GM18499 (cell line): ENCODE data around the gene RBP4.
"Not testable (repeated sequence)": the region's sequence is repeated elsewhere in the genome, so short reads cannot be mapped to it uniquely, and the experiment has no call there.

Experiments used
- ATAC-seq: cut with Tn5 transposase; IDR thresholded peaks from one replicate; pipeline ENCODE4 v1.9.1; 2021; ENCODE audit warnings: moderate number of reproducible peaks; ENCODE audit not compliant: insufficient read depth, unreplicated experiment

The RBP4 gene

DNA sequence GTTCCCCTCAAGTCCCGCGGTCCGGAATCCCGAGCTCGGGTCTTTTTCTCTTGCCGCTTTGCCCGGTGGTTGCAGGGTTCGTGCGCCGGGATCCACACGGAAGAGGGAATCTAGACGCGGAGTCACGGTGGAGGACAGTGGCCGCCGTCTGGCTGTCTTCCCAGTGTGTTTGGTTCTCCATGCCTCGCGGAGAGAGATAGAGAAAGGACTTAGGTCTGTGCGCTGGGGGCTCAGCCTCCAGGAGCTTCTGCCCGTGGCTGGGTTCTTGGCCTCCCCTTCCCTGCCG, 33.0 kb downstream of the RBP4 start:
- no peak for ATAC-seq

DNA sequence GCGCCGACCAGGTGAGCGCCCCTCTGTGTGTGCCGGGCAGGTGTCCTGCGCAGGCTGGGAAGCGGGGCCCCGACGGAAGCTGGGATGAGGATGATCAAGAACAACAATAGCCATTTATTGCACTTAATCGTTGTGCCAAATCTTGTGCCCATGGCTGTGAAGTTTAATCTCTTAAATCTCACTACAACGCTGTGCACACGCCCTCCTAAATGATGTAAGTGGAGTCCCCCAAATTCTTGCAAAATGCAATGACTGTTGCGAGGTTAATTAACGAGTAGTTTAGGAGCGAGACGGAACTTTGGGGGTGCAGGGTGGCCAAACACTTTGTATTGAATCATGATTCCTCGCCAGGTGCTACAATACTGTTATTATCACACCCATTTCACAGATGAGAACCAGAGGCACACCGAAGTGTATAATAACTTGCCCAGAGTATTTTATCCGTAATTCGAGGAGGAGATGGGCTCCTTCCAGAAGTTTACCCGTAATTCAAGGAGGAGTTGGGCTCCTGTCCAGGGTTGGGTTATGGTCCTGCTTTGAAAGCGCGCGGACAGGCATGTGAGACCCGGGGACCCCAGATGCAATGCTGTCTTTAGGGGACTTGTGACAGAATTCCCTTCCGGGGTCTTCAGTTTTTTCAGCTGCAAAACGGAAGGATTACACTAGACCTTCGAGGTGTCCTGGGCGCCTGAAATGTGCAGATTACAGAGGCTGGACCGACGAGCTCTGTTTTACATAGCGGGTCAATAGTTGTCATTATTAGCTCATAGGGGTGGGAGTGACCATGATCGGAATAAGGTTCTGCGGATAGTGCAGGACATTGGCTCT, 33.5 kb downstream of the RBP4 start:
- no peak for ATAC-seq

DNA sequence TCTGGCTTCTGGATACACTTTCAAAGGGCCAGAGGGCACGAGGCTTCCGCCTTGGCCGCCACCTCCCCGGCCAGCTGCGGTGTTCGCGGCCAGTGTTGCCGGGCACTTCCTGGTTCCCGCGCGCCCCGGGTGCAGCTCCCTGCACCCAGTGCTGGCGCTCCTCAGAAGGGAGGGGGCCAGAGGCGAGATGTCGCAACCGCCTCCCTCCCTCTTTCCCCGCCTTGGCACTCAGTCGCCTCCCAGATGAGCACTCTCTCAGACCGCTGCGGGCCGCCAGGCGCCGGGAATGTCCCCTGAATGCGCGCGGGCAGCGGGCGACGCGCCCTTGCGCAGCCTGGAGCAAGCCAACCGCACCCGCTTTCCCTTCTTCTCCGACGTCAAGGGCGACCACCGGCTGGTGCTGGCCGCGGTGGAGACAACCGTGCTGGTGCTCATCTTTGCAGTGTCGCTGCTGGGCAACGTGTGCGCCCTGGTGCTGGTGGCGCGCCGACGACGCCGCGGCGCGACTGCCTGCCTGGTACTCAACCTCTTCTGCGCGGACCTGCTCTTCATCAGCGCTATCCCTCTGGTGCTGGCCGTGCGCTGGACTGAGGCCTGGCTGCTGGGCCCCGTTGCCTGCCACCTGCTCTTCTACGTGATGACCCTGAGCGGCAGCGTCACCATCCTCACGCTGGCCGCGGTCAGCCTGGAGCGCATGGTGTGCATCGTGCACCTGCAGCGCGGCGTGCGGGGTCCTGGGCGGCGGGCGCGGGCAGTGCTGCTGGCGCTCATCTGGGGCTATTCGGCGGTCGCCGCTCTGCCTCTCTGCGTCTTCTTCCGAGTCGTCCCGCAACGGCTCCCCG, 34.4 kb downstream of the RBP4 start, which contains the start of gene FFAR4:
TSS of gene FFAR4 (plus strand) at position 231 of the 842 bp plus-strand sequence. CDS start at position 287, 56 bp downstream.
- no peak for ATAC-seq

GRCh38 chr10:93565446-93565845, 35.6 kb downstream of the RBP4 start:
- ATAC-seq, result no peak

DNA sequence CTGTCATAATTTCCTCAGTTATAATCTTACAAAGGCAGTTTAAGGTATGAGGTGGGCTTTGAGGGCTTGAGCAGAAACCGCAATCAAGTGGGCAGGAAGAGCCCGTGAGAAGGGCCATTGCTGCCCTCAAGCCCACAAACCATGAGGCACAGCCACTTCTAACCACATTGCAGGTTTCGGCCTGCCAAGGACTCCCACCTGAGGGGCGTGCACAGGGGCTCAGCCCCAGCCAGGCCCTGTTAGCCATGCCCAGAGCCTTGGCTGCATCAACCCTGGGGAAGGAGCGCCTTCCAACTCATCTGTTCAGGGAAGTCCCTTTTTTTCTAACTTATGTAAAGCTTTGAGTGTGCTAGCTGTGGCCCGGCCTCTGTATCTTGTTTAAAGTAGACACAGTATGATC, 40.5 kb downstream of the RBP4 start:
- no peak for ATAC-seq

- ATAC-seq, result no peak
These were observed 41.5 kb downstream of the RBP4 start for GRCh38 chr10:93559490-93559889.

- no peak for ATAC-seq
These were observed 46.1 kb downstream of the RBP4 start for GRCh38 chr10:93554760-93555432.

- no peak for ATAC-seq
These were observed 46.7 kb downstream of the RBP4 start for GRCh38 chr10:93554316-93554663.

- ATAC-seq, result no peak
These were observed 47.3 kb downstream of the RBP4 start for GRCh38 chr10:93553482-93554315.

- ATAC-seq, result no peak
These were observed 48.3 kb downstream of the RBP4 start for GRCh38 chr10:93552780-93553179.

DNA sequence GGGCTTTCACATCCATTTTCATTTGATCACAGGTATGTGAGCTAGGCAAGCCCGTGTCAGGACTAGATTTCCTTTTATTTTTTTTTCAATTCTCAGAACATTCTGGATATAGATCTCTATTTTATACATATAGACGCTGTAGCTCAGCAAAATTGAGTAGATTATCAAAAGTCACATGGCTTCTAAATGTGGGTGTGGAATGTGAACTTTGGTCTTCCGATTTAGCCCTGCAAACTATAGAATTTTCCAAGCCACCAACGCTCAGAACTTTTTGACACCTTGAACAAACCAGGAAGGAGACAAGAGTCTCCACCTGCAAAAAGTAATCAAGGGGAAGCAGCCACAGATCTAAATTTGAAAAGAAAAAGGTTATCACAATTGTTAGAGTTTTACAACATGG, 50.4 kb downstream of the RBP4 start:
- ATAC-seq, result no peak

DNA sequence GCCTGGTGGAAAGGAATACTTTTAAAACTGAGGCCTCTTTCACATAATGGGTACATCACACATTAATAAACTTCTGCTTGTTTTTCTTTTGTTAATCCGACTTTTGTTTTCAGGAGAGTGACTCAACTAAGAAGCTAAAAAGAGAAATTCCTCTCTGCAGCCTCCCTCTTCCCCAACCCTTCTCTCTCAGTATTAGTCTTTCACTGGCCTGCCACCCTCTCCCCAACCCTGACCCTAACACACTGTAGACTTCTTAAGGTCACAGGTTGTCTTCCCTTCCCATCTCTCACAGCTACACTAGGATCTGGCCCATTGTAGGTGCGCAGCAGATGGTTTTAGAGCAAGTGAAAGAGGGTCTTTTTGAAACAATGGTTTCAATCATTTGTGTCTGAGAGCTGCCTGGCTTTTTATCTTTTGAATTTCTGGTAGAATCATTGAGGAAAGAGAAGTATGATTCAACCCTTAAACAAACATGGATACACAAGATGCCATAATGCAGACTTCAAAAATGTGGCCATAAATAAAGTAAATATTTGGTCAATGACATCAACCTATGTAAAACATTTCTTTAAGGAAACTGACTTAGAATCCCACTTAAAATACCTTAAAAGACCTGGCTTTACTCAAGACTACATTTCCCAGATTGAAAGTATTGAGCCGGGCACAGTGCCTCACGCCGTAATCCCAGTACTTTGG, 52.5 kb downstream of the RBP4 start:
- no peak for ATAC-seq

DNA sequence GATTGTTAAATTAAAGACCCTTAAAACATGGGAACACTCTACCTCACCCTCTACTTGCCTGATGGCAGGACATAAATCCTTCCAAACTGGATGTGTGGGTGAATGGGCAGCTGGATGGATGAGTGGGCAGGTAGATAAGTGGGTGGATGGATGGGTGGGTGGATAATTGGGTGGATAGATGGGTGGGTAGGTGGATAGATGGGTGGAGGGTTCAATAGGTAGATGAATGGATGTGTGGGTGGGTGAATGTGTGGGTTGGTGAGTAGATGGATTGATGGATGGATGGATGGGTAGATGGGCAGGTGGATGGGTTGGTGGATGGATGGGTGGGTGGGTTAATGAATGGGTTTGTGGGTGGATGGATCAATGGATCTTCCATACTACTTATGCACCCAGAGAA, 53.5 kb downstream of the RBP4 start:
- no peak for ATAC-seq

DNA sequence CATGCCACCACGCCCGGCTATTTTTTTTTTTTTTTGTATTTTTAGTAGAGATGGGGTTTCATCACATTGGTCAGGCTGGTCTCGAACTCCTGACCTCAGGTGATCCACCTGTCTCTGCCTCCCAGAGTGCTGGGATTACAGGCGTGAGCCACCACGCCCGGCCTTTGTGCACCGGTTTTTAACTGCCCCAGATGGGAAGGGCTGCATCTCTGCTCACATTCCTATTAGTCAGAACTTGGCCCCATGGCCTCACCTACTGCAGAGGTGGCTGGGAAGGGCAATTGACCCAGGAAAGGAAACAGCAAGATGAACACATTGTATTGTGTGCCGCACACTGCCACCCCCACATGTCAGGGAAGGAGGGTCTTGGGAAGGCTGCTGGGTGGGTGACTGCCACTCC, 54.0 kb downstream of the RBP4 start:
- not testable (repeated sequence) for ATAC-seq

DNA sequence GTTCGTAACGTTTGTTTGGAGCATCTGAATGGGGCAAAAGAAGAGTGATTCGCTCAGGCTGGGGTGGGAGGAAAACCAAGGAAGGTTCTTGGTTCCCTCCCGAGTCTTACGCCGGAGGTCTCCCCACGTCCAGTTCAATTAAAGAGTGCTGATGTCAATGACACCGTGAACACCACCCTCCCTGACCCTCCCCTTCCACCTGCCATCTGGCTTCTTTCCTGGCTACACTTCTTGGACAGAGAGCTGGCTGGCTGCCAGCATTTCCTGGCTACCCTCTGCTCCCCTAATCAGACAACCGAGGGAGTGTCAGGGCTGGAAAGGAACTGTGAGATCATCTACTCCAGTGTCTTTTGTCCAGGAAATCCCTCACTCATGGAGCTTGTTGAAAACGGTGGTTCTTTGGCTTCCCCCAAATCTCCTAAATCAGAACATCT, 58.7 kb downstream of the RBP4 start:
- no peak for ATAC-seq
